H1 (cell line): Measurements from ENCODE around the gene YAP1. TPM values are rescaled to one million over a fixed set of nuclear protein-coding genes. Genes with fewer than 3 reads are reported as not detected.

Source experiments
- CTCF ChIA-PET: fragments of 300-600 bp; sonication (Branson Sonifier 250); formaldehyde crosslinking; loops from one replicate; lab custom pipeline; 2021; ENCODE audit not compliant: partially characterized antibody; lab: Charles Lee
- POLR2A ChIA-PET: fragments of 300-600 bp; sonication (Branson Sonifier 250); formaldehyde crosslinking; loops from one replicate; lab custom pipeline; 2021; ENCODE audit warnings: inconsistent platforms; ENCODE audit not compliant: partially characterized antibody; lab: Charles Lee
- DNase-seq, 2 experiments: peaks; one replicate each; pipeline versions ENCODE4 v3.0.0 to v3.0.0-alpha.2; 2010 to 2022; ENCODE audit warnings: low spot score in 2 of 2, low read depth in 1 of 2, mixed read lengths in 1 of 2
- FAIRE-seq: peaks from 2 replicates; lab custom pipeline; 2011; peaks lifted over from hg19 to GRCh38; lab: Jason Lieb, UNC
- H2AFZ ChIP-seq: 2 replicates; pipeline ENCODE4 v1.8.1; 2012; ENCODE audit warnings: low read length, inconsistent platforms
- H2AK5ac ChIP-seq: 2 replicates; pipeline ENCODE4 v1.6.1; 2013; ENCODE audit warnings: low read depth, low read length
- H2BK120ac ChIP-seq: replicated peaks from 2 replicates; pipeline ENCODE3; 2013; ENCODE audit warnings: low read depth, low read length, inconsistent platforms
- H2BK12ac ChIP-seq: 2 replicates; pipeline ENCODE4 v1.6.1; 2013; ENCODE audit warnings: low read depth, low read length
- H2BK15ac ChIP-seq: 2 replicates; pipeline ENCODE4 v1.6.1; 2013; ENCODE audit warnings: low read length
- H2BK20ac ChIP-seq: 2 replicates; pipeline ENCODE4 v1.6.1; 2013; ENCODE audit warnings: low read length
- H2BK5ac ChIP-seq: 2 replicates; pipeline ENCODE4 v1.6.1; 2013; ENCODE audit warnings: low read depth, low read length
- H3K14ac ChIP-seq: 2 replicates; pipeline ENCODE4 v1.6.1; 2013; ENCODE audit warnings: inconsistent platforms; ENCODE audit not compliant: insufficient read length
- H3K18ac ChIP-seq: 2 replicates; pipeline ENCODE4 v1.6.1; 2013; ENCODE audit warnings: low read length; ENCODE audit errors: extremely low read depth
- H3K23ac ChIP-seq: 2 replicates; pipeline ENCODE4 v1.6.1; 2013; ENCODE audit warnings: inconsistent platforms; ENCODE audit not compliant: insufficient read length
- H3K23me2 ChIP-seq: 2 replicates; pipeline ENCODE4 v1.6.1; 2013; ENCODE audit warnings: low read depth, low read length
- H3K27ac ChIP-seq: 2 replicates; pipeline ENCODE4 v1.6.1; 2011; ENCODE audit warnings: low read depth, low read length, inconsistent platforms
- H3K27me3 ChIP-seq, 4 experiments: replicated peaks in 1 of 4; 1 replicate in 1 of 4; 2 replicates in 3 of 4; pipeline versions ENCODE4 v1.6.1 to v1.8.1; 2011 to 2013; ENCODE audit warnings: low read length in 3 of 4, mild to moderate bottlenecking in 3 of 4, inconsistent platforms in 2 of 4, mixed read lengths in 2 of 4, moderate library complexity in 1 of 4; ENCODE audit not compliant: control insufficient read depth in 3 of 4, insufficient read depth in 3 of 4; ENCODE audit errors: extremely low read depth in 1 of 4
- H3K36me3 ChIP-seq, 4 experiments: 2 replicates each; pipeline versions ENCODE4 v1.6.1 to v1.8.1; 2011 to 2013; ENCODE audit warnings: mild to moderate bottlenecking in 4 of 4, low read length in 3 of 4, moderate library complexity in 2 of 4, control low read depth in 1 of 4, inconsistent platforms in 1 of 4; ENCODE audit not compliant: insufficient read depth in 4 of 4, control insufficient read depth in 2 of 4
- H3K4ac ChIP-seq: replicated peaks from 2 replicates; pipeline ENCODE3; 2013; ENCODE audit warnings: low read length, low read depth, mixed read lengths, inconsistent platforms; ENCODE audit not compliant: insufficient read length
- H3K4me1 ChIP-seq, 4 experiments: replicated peaks in 1 of 4; 1 replicate in 1 of 4; 2 replicates in 3 of 4; pipeline versions ENCODE4 v1.6.1 to v1.8.1; 2011 to 2013; ENCODE audit warnings: low read length in 3 of 4, inconsistent platforms in 2 of 4, mixed read lengths in 1 of 4; ENCODE audit not compliant: insufficient read depth in 4 of 4, control insufficient read depth in 3 of 4
- H3K4me2 ChIP-seq, 2 experiments: 2 replicates each; pipeline versions ENCODE4 v1.6.1 to v1.8.1; 2011 to 2013; ENCODE audit warnings: low read depth in 2 of 2, low read length in 2 of 2, control low read depth in 1 of 2, inconsistent platforms in 1 of 2, mild to moderate bottlenecking in 1 of 2; ENCODE audit not compliant: insufficient read depth in 1 of 2
- H3K4me3 ChIP-seq, 4 experiments: fragments of 200-600, 300-600 bp in 1 of 4; sonication (generic), shearing (Covaris generic), sonication (Bioruptor Twin) in 1 of 4; 2 replicates each; pipeline versions ENCODE4 v1.5.1 to v1.8.1; 2011 to 2016; ENCODE audit warnings: low read length in 4 of 4, low read depth in 3 of 4, control low read depth in 2 of 4, inconsistent platforms in 2 of 4, mild to moderate bottlenecking in 2 of 4, mixed read lengths in 1 of 4, moderate library complexity in 1 of 4; ENCODE audit not compliant: insufficient read depth in 2 of 4; ENCODE audit errors: extremely low read depth in 1 of 4
- H3K56ac ChIP-seq: replicated peaks from 2 replicates; pipeline ENCODE3; 2013; ENCODE audit warnings: low read depth, mild to moderate bottlenecking, mixed read lengths, low read length, inconsistent platforms; ENCODE audit not compliant: insufficient read length
- H3K79me1 ChIP-seq: 2 replicates; pipeline ENCODE4 v1.6.1; 2013; ENCODE audit warnings: low read depth, low read length, control low read depth
- H3K79me2 ChIP-seq, 2 experiments: 2 replicates each; pipeline versions ENCODE4 v1.6.1 to v1.8.1; 2012 to 2013; ENCODE audit warnings: low read length in 2 of 2, mild to moderate bottlenecking in 2 of 2, inconsistent platforms in 1 of 2; ENCODE audit not compliant: insufficient read depth in 2 of 2, control insufficient read depth in 1 of 2
- H3K9ac ChIP-seq, 4 experiments: replicated peaks in 1 of 4; 1 replicate in 1 of 4; 2 replicates in 3 of 4; pipeline versions ENCODE4 v1.6.1 to v1.8.1; 2011 to 2013; ENCODE audit warnings: low read depth in 3 of 4, low read length in 3 of 4, control low read depth in 2 of 4, mild to moderate bottlenecking in 2 of 4, moderate library complexity in 2 of 4, inconsistent platforms in 1 of 4; ENCODE audit errors: extremely low read depth in 1 of 4
- H3K9me3 ChIP-seq, 2 experiments: 2 replicates each; pipeline versions ENCODE4 v1.6.1 to v1.8.1; 2012 to 2013; ENCODE audit warnings: mild to moderate bottlenecking in 2 of 2, moderate library complexity in 2 of 2, control low read depth in 1 of 2, inconsistent platforms in 1 of 2, low read depth in 1 of 2, low read length in 1 of 2, mixed read lengths in 1 of 2; ENCODE audit not compliant: insufficient read depth in 2 of 2
- H4K20me1 ChIP-seq, 2 experiments: replicated peaks in 1 of 2; 2 replicates each; pipeline versions ENCODE3 to v1.8.1; 2011 to 2013; ENCODE audit warnings: inconsistent platforms in 2 of 2, low read length in 2 of 2, mild to moderate bottlenecking in 1 of 2; ENCODE audit not compliant: insufficient read depth in 2 of 2, control insufficient read depth in 1 of 2
- H4K5ac ChIP-seq: 2 replicates; pipeline ENCODE4 v1.6.1; 2013; ENCODE audit warnings: low read length, low read depth, mixed read lengths, inconsistent platforms; ENCODE audit not compliant: insufficient read length
- H4K8ac ChIP-seq: 2 replicates; pipeline ENCODE4 v1.8.0; 2013; ENCODE audit warnings: mild to moderate bottlenecking, moderate library complexity, low read length, inconsistent platforms; ENCODE audit not compliant: insufficient read depth; ENCODE audit errors: extremely low read depth
- H4K91ac ChIP-seq: replicated peaks from 2 replicates; pipeline ENCODE3; 2013; ENCODE audit warnings: low read length, mixed read lengths, inconsistent platforms; ENCODE audit not compliant: insufficient read length
- BCL11A ChIP-seq, 2 experiments: IDR thresholded peaks; one replicate each; pipeline ENCODE4 v1.6.1; 2011; ENCODE audit warnings: low read depth in 2 of 2, low read length in 2 of 2, mild to moderate bottlenecking in 2 of 2
- CBX8 ChIP-seq: fragments of 300-800, 300-1000 bp; sonication (generic); IDR thresholded peaks from 2 replicates; pipeline ENCODE4 v1.7.1; 2016; ENCODE audit warnings: low read depth, low read length, borderline replicate concordance
- CTBP2 ChIP-seq: IDR thresholded peaks from 2 replicates; pipeline ENCODE4 v1.7.0; 2011; ENCODE audit warnings: borderline replicate concordance, mild to moderate bottlenecking, moderate library complexity, mixed read lengths, low read length; ENCODE audit not compliant: insufficient read depth, insufficient read length
- EP300 ChIP-seq, 2 experiments: IDR thresholded peaks; 1 replicate in 1 of 2; 2 replicates in 1 of 2; pipeline ENCODE4 v1.6.1; 2011 to 2012; ENCODE audit warnings: low read depth in 2 of 2, low read length in 2 of 2, mild to moderate bottlenecking in 2 of 2, borderline replicate concordance in 1 of 2, inconsistent platforms in 1 of 2, moderate library complexity in 1 of 2
- FOSL1 ChIP-seq: IDR thresholded peaks from 2 replicates; pipeline ENCODE4 v1.6.1; 2011; ENCODE audit warnings: mild to moderate bottlenecking, low read depth, low read length, moderate library complexity; ENCODE audit not compliant: insufficient read depth
- HDAC2 ChIP-seq, 2 experiments: fragments of 300-600 bp in 1 of 2; sonication (generic) in 1 of 2; IDR thresholded peaks; 2 replicates each; pipeline ENCODE4 v1.6.1; 2011 to 2012; ENCODE audit warnings: low read depth in 2 of 2, low read length in 2 of 2, mild to moderate bottlenecking in 2 of 2, moderate library complexity in 2 of 2, borderline replicate concordance in 1 of 2, inconsistent platforms in 1 of 2
- JUN ChIP-seq: IDR thresholded peaks from 2 replicates; pipeline ENCODE4 v1.6.1; 2011; ENCODE audit warnings: low read depth, mild to moderate bottlenecking, improper control_type of control experiment, low read length
- JUND ChIP-seq: IDR thresholded peaks from 2 replicates; pipeline ENCODE4 v1.6.1; 2011; ENCODE audit warnings: mild to moderate bottlenecking, improper control_type of control experiment, low read length
- PHF8 ChIP-seq: fragments of 200-600 bp; sonication (generic); conservative IDR thresholded peaks from 2 replicates; pipeline ENCODE4 v1.7.1; 2012; ENCODE audit warnings: low read depth, mild to moderate bottlenecking, inconsistent platforms, low read length, moderate library complexity
- RBBP5 ChIP-seq: IDR thresholded peaks from 2 replicates; pipeline ENCODE4 v1.7.1; 2012; ENCODE audit warnings: low read depth, mild to moderate bottlenecking, inconsistent platforms, low read length, moderate library complexity, borderline replicate concordance
- SP4 ChIP-seq: IDR thresholded peaks from 2 replicates; pipeline ENCODE4 v1.6.1; 2012; ENCODE audit warnings: low read length, inconsistent platforms
- SRF ChIP-seq: IDR thresholded peaks from 2 replicates; pipeline ENCODE4 v1.6.1; 2011; ENCODE audit warnings: mild to moderate bottlenecking, low read depth, low read length, moderate library complexity
- TAF1 ChIP-seq: IDR thresholded peaks from 2 replicates; pipeline ENCODE4 v1.6.1; 2011; ENCODE audit warnings: mild to moderate bottlenecking, low read depth, low read length
- YY1 ChIP-seq: IDR thresholded peaks from 2 replicates; pipeline ENCODE4 v1.6.1; 2011; ENCODE audit warnings: low read depth, mild to moderate bottlenecking, low read length
- WGBS, 2 experiments: shearing (Covaris generic) in 1 of 2; methylation state at CpG; one replicate each; pipeline versions ENCODE4 v1.1.6 to v1.1.7; 2013 to 2015; ENCODE audit warnings: low lambda C conversion rate in 2 of 2, mixed read lengths in 2 of 2, inconsistent platforms in 1 of 2, low coverage in 1 of 2, missing lambda C conversion rate in 1 of 2; ENCODE audit not compliant: insufficient replicate concordance in 2 of 2, insufficient coverage in 1 of 2, insufficient read length in 1 of 2; ENCODE audit errors: extremely low coverage in 1 of 2, missing lambda C conversion rate in 1 of 2; 5-methylcytosine and 5-hydroxymethylcytosine counted together
- polyA plus RNA-seq, 7 experiments: library from polyadenylated mRNA; depleted of rRNA in 3 of 7; stranded (reverse) in 5 of 7; unstranded in 2 of 7; fragments of >200 nt in 5 of 7; fragments of 200-250 nt in 2 of 7; gene quantifications; 1 replicate in 5 of 7; 2 replicates in 1 of 7; 4 replicates in 1 of 7; pipeline versions ENCODE4 v1.2.1 to v1.2.3, GENCODE V29; 2011 to 2013; ENCODE audit warnings: missing spikeins in 2 of 7, mixed read lengths in 2 of 7
- total RNA-seq: library from RNA; stranded (reverse); fragmentation: NEBNext Ultra II Directional; extraction: Animal tissue kit (Norgen Biotek cat#: 25700); gene quantifications from 2 replicates; pipeline ENCODE4 v1.2.1, GENCODE V29; 2021

The YAP1 gene
- total and polyA plus RNA-seq, 2 of the 8 experiments (the other 6 are each of a cell fraction or from before 2014, with no cell fraction given): 62.0 to 108 TPM

DNA sequence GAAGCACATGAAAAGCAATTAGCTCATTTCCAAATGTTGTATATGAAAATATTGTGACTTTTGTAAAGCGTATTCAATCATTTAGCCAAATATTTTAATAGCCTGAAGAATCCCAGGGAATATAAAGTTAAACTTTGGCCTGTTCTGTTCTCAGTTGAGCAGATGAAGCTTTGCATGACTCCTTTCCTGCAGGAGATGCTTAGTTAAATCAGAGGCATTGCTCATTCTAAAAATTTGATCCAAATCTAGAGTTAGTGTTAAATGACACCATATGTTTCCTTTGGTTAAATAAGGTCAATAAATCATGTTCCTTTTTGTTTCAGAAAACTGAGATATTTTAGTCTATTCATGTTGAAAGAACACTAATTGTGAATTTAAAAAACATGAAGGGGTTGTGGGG, 155.9 kb downstream of the YAP1 start:
- no peaks in the 10 kb centered on the region for H3K79me2 ChIP-seq
- no peak overlapping the region for H4K5ac ChIP-seq
- POLR2A ChIA-PET: no interaction called here
- H3K4me2 ChIP-seq: no peak overlapping the region
- H3K4me1 ChIP-seq: peaks cover 3 to 18% (median 8%) of the 10 kb centered on the region in 4 experiments; a peak in 6 of 7 replicates
- H2BK5ac ChIP-seq: no peak overlapping the region
- no peaks in the 10 kb centered on the region for H3K36me3 ChIP-seq
- no peak overlapping the region for H2BK12ac ChIP-seq
- no peak for FAIRE-seq
- WGBS, 2 experiments: 80% methylated on average over 1 of the region's 1 CpG; no CpG with 5 or more reads in 1 of the 2 experiments
- H3K18ac ChIP-seq: no peak overlapping the region
- no peak overlapping the region for H3K56ac ChIP-seq
- H3K79me1 ChIP-seq: no peaks in the 10 kb centered on the region
- no peak overlapping the region for H2BK120ac ChIP-seq
- H3K9me3 ChIP-seq: no peaks in the 10 kb centered on the region
- no peak overlapping the region for H3K9ac ChIP-seq
- no peak overlapping the region for H4K8ac ChIP-seq
- H2AFZ ChIP-seq: no peak overlapping the region
- CTCF ChIA-PET: interaction anchor here (0.6 to 1.5 kb wide), 2 partner anchors 11 to 260 kb away, joined by 3 read pairs; no protein-coding TSS in a partner anchor
- no peak overlapping the region for H3K23ac ChIP-seq
- no peak overlapping the region for H3K4ac ChIP-seq
- H2AK5ac ChIP-seq: no peak overlapping the region
- no peak overlapping the region for H3K14ac ChIP-seq
- DNase-seq: no peak
- H3K4me3 ChIP-seq: no peak overlapping the region
- H2BK15ac ChIP-seq: no peak overlapping the region
- no peak overlapping the region for H3K27ac ChIP-seq
- H3K27me3 ChIP-seq: no peaks in the 10 kb centered on the region; a peak in 1 of 7 replicates
- H2BK20ac ChIP-seq: no peak overlapping the region
- H4K20me1 ChIP-seq: no peaks in the 10 kb centered on the region
- H3K23me2 ChIP-seq: peaks cover 9% of the 10 kb centered on the region; the same call in 1 of the 2 replicates
- no peak overlapping the region for H4K91ac ChIP-seq
- TF ChIP-seq CBX8 (no peak), EP300 (IDR thresholded peaks at IDR 0.05; ENCODE audit: borderline replicate concordance in 1 of 2, low read depth in 2 of 2, low read length in 2 of 2) (no peak), BCL11A (IDR thresholded peaks at IDR 0.05; ENCODE audit: low read depth in 2 of 2, low read length in 2 of 2) (no peak), HDAC2 (IDR thresholded peaks at IDR 0.05; ENCODE audit: borderline replicate concordance in 1 of 2, low read depth in 2 of 2, low read length in 2 of 2) (no peak), SP4 (no peak), SRF (no peak), RBBP5 (no peak), FOSL1 (no peak), TAF1 (no peak), YY1 (no peak), CTBP2 (no peak), JUN (no peak), PHF8 (no peak), JUND (no peak)
